K562 (cell line): Measurements from ENCODE around the gene ZNF791. TPM values are rescaled to one million over a fixed set of nuclear protein-coding genes. Genes with fewer than 3 reads are reported as not detected.

Experiments used
- ATAC-seq: fragments of 200-7000 bp; cut with Tn5 transposase; 3 replicates; pipeline ENCODE4 v1.9.1; 2020; ENCODE audit warnings: moderate library complexity
- BruUV-seq: library from RNA; stranded (reverse); fragments of 400-500 nt; replicated peaks from 2 replicates; lab custom pipeline; 2021; lab: Mats Ljungman, UMichigan
- CTCF ChIA-PET: fragments of 300-600 bp; formaldehyde crosslinking; extraction: SDS; loops from one replicate; lab custom pipeline; 2021; ENCODE audit warnings: low intra/inter-chr PET ratio; lab: Yijun Ruan, JAX
- POLR2A ChIA-PET: fragments of 300-600, 350-650 bp; sonication (Branson Sonifier 250); formaldehyde crosslinking; extraction: SDS; loops from one replicate; lab custom pipeline; 2021; ENCODE audit warnings: antibody characterized with exemption, inconsistent platforms; lab: Yijun Ruan, JAX
- DNase-seq, 4 experiments: peaks; one replicate each; pipeline versions ENCODE4 v3.0.0 to v3.0.0-alpha.2; 2011 to 2018; ENCODE audit warnings: low spot score in 3 of 4, mixed read lengths in 3 of 4; ENCODE audit errors: extremely low read depth in 1 of 4
- FAIRE-seq: peaks from 2 replicates; lab custom pipeline; 2011; peaks lifted over from hg19 to GRCh38; lab: Jason Lieb, UNC
- H2AFZ ChIP-seq: 2 replicates; pipeline ENCODE4 v1.6.0; 2011; ENCODE audit warnings: low read depth, low read length, control low read depth, inconsistent platforms
- H3K27ac ChIP-seq: fragments of 200-600 bp; 3 replicates; pipeline ENCODE4 v1.8.0; 2011; ENCODE audit warnings: low read depth, mild to moderate bottlenecking, control low read depth, inconsistent platforms, low read length, moderate library complexity, mixed read lengths; ENCODE audit errors: extremely low read depth
- H3K27me3 ChIP-seq, 2 experiments: fragments of 300-600 bp in 1 of 2; 2 replicates in 1 of 2; 3 replicates in 1 of 2; pipeline versions ENCODE4 v1.6.0 to v1.8.0; 2011; ENCODE audit warnings: inconsistent platforms in 2 of 2, low read length in 2 of 2, mild to moderate bottlenecking in 1 of 2, mixed read lengths in 1 of 2, moderate library complexity in 1 of 2; ENCODE audit not compliant: control insufficient read depth in 2 of 2, insufficient read depth in 2 of 2
- H3K36me3 ChIP-seq: fragments of 300-600 bp; 3 replicates; pipeline ENCODE4 v1.8.0; 2011; ENCODE audit warnings: mild to moderate bottlenecking, low read length, inconsistent platforms; ENCODE audit not compliant: control insufficient read depth, insufficient read depth
- H3K4me1 ChIP-seq, 2 experiments: fragments of 200-600 bp in 1 of 2; replicated peaks in 1 of 2; 2 replicates in 1 of 2; 3 replicates in 1 of 2; pipeline versions ENCODE4 v1.5.1 to v1.8.0; 2011; ENCODE audit warnings: inconsistent platforms in 2 of 2, low read length in 2 of 2, mild to moderate bottlenecking in 1 of 2, mixed read lengths in 1 of 2, moderate library complexity in 1 of 2; ENCODE audit not compliant: control insufficient read depth in 2 of 2, insufficient read depth in 2 of 2
- H3K4me2 ChIP-seq: 2 replicates; pipeline ENCODE4 v1.6.1; 2011; ENCODE audit warnings: low read length, control low read depth, inconsistent platforms, mixed read lengths; ENCODE audit not compliant: insufficient read depth
- H3K4me3 ChIP-seq: fragments of 200-600 bp; sonication (generic), shearing (Covaris generic); 2 replicates; pipeline ENCODE4 v1.5.1; 2016; ENCODE audit warnings: control low read depth, inconsistent platforms
- H3K79me2 ChIP-seq: fragments of 200-600 bp; 3 replicates; pipeline ENCODE4 v1.8.0; 2011; ENCODE audit warnings: low read length, inconsistent platforms; ENCODE audit not compliant: control insufficient read depth, insufficient read depth
- H3K9ac ChIP-seq, 2 experiments: 2 replicates each; pipeline versions ENCODE4 v1.6.0 to v1.6.1; 2011; ENCODE audit warnings: low read depth in 2 of 2, low read length in 2 of 2, control low read depth in 1 of 2, inconsistent platforms in 1 of 2, mild to moderate bottlenecking in 1 of 2, mixed read lengths in 1 of 2; ENCODE audit not compliant: insufficient read depth in 1 of 2
- H3K9me1 ChIP-seq: one replicate; pipeline ENCODE4 v1.6.0; 2011; ENCODE audit warnings: inconsistent platforms, mild to moderate bottlenecking, low read length, moderate library complexity; ENCODE audit not compliant: control insufficient read depth, insufficient read depth
- H3K9me3 ChIP-seq: replicated peaks from 2 replicates; pipeline ENCODE4 v1.5.1; 2011; ENCODE audit warnings: low read depth, low read length, inconsistent platforms; ENCODE audit not compliant: control insufficient read depth, insufficient read depth
- H4K20me1 ChIP-seq: replicated peaks from 2 replicates; pipeline ENCODE4 v1.6.1; 2011; ENCODE audit warnings: low read length, inconsistent platforms, mixed read lengths; ENCODE audit not compliant: control insufficient read depth, insufficient read depth
- ADNP ChIP-seq: fragments of 200-800 bp; sonication (Bioruptor generic); IDR thresholded peaks from 2 replicates; pipeline ENCODE4 v1.6.1; 2016; ENCODE audit warnings: missing genetic modification characterization, missing compliant biosample characterization
- CBX3 ChIP-seq, 2 experiments: IDR thresholded peaks; 1 replicate in 1 of 2; 2 replicates in 1 of 2; pipeline ENCODE4 v1.6.1; 2012; ENCODE audit warnings: inconsistent platforms in 2 of 2, low read length in 2 of 2, borderline replicate concordance in 1 of 2, control low read depth in 1 of 2
- CEBPB ChIP-seq: fragments of 450-650 bp; IDR thresholded peaks from 2 replicates; pipeline ENCODE4 v1.6.1; 2016; ENCODE audit warnings: missing genetic modification characterization, missing compliant biosample characterization
- DMBX1 ChIP-seq: fragments of 250-450 bp; sonication (Bioruptor Pico); IDR thresholded peaks from 2 replicates; pipeline ENCODE4 v1.8.0; 2022; ENCODE audit warnings: inconsistent platforms, mild to moderate bottlenecking, moderate library complexity, borderline replicate concordance
- IRF2 ChIP-seq: sonication (generic); formaldehyde crosslinking; IDR thresholded peaks from 2 replicates; pipeline ENCODE4 v1.8.1; 2022; ENCODE audit warnings: mild to moderate bottlenecking, missing genetic modification reagents
- MAFF ChIP-seq: IDR thresholded peaks from 2 replicates; pipeline ENCODE4 v1.6.1; 2012; ENCODE audit warnings: low read length, improper control_type of control experiment
- NR2C2 ChIP-seq, 2 experiments: fragments of 200-800 bp in 1 of 2; sonication (Bioruptor generic) in 1 of 2; sonication (generic) in 1 of 2; formaldehyde crosslinking in 1 of 2; IDR thresholded peaks; 2 replicates each; pipeline versions ENCODE4 v1.6.1 to v1.8.0; 2016 to 2022; ENCODE audit warnings: mild to moderate bottlenecking in 1 of 2, missing compliant biosample characterization in 1 of 2, missing genetic modification characterization in 1 of 2, missing genetic modification reagents in 1 of 2
- PHB ChIP-seq: fragments of 250-450 bp; sonication (Bioruptor Pico); IDR thresholded peaks from 2 replicates; pipeline ENCODE4 v1.5.0; 2021
- STAT5A ChIP-seq: IDR thresholded peaks from 2 replicates; pipeline ENCODE4 v1.6.1; 2012; ENCODE audit warnings: low read length, inconsistent platforms, borderline replicate concordance
- TBL1XR1 ChIP-seq, 2 experiments: IDR thresholded peaks; 2 replicates each; pipeline ENCODE4 v1.6.1; 2012; ENCODE audit warnings: improper control_type of control experiment in 2 of 2, low read length in 2 of 2, mild to moderate bottlenecking in 1 of 2
- ZBTB40 ChIP-seq, 2 experiments: fragments of 450-650 bp in 1 of 2; sonication (generic) in 1 of 2; formaldehyde crosslinking in 1 of 2; IDR thresholded peaks; 2 replicates each; pipeline versions ENCODE4 v1.7.1 to v1.9.0; 2016 to 2022; ENCODE audit warnings: inconsistent platforms in 1 of 2, mild to moderate bottlenecking in 1 of 2, missing genetic modification reagents in 1 of 2
- ZBTB43 ChIP-seq: sonication (generic); formaldehyde crosslinking; IDR thresholded peaks from 2 replicates; pipeline ENCODE4 v1.8.0; 2023; ENCODE audit warnings: mild to moderate bottlenecking, missing genetic modification reagents
- ZNF778 ChIP-seq: fragments of 450-650 bp; formaldehyde crosslinking; IDR thresholded peaks from 2 replicates; pipeline ENCODE4 v1.4.0; 2020; ENCODE audit warnings: mild to moderate bottlenecking, moderate library complexity
- WGBS: fragments of 100-300 bp; shearing (Covaris generic); methylation state at CpG from one replicate; pipeline ENCODE4 v1.1.6; 2016; ENCODE audit warnings: low coverage, mixed read lengths; ENCODE audit not compliant: insufficient coverage; ENCODE audit errors: missing lambda C conversion rate; 5-methylcytosine and 5-hydroxymethylcytosine counted together
- in situ Hi-C: fragments of 300-500 bp; cut with MboI; formaldehyde crosslinking; loops from 4 replicates; pipeline ENCODE4 v1.15.0; 2018; ENCODE audit warnings: inconsistent platforms, mixed read lengths
- intact Hi-C: fragments of 100-400 bp; cut with micrococcal nuclease; formaldehyde crosslinking; loops from 2 replicates; pipeline ENCODE4 v1.14.2; 2022
- polyA plus RNA-seq, 8 experiments: library from polyadenylated mRNA; depleted of rRNA in 4 of 8; stranded (reverse) in 5 of 8; unstranded in 3 of 8; fragments of >200 nt; fragmentation: Nextera tagmentation in 2 of 8; fragmentation: Illumina TruSeq in 1 of 8; extraction: Ambion mirVana in 2 of 8; extraction: Trizol in 1 of 8; gene quantifications; 2 replicates each; pipeline versions ENCODE4 v1.2.1 to v1.2.3, GENCODE V29; 2011 to 2014; ENCODE audit warnings: inconsistent platforms in 1 of 8, missing spikeins in 1 of 8
- total RNA-seq, 7 experiments: library from RNA; depleted of rRNA in 6 of 7; stranded (reverse); fragments of >200 nt in 6 of 7; fragmentation: Illumina TruSeq in 2 of 7; extraction: Trizol in 2 of 7; gene quantifications; 2 replicates each; pipeline versions ENCODE4 v1.2.1 to v1.2.3, GENCODE V29; 2011 to 2021; ENCODE audit warnings: low replicate concordance in 1 of 7

The ZNF791 gene
- total and polyA plus RNA-seq, 9 of the 15 experiments (the other 6 are each of a cell fraction or from before 2014, with no cell fraction given) = 7.8 to 22.7 (median 13.1) TPM

GRCh38 chr19:12660980-12661379 lies 50.3 kb downstream of the ZNF791 start:
- Histone ChIP-seq H3K79me2 (peaks cover under 1% of the 10 kb centered on the region; the same call in 1 of the 3 replicates), H3K36me3 (peaks cover 36% of the 10 kb centered on the region; the same call in 2 of the 3 replicates), H3K9me1 (no peaks in the 10 kb centered on the region), H3K9me3 (0 out of 2 replicates have a peak, but pooled peaks cover 1% of the 10 kb centered on the region), H4K20me1 (no peaks in the 10 kb centered on the region), H3K4me2 (no peak overlapping the region), H3K27ac (no peak overlapping the region), H2AFZ (no peak overlapping the region), H3K4me1 (peaks cover 0 to 17% of the 10 kb centered on the region in 2 experiments; a peak in 3 of 5 replicates), H3K27me3 (no peaks in the 10 kb centered on the region), H3K4me3 (no peak overlapping the region), H3K9ac (no peak overlapping the region)
- 85% methylated on average over 12 of the region's 12 CpGs for WGBS
- ChIA-PET CTCF (no interaction called here), POLR2A (interaction anchor here (0.5 kb wide), 1 partner anchor 20 kb away, joined by 5 read pairs; no protein-coding TSS in a partner anchor)
- no peak for ATAC-seq
- in situ Hi-C loops = no loop called here
- intact Hi-C loops = no loop called here
- DNase-seq = no peak
- BruUV-seq = no TSS peak
- no peak for FAIRE-seq
- TF ChIP-seq ZBTB40 (IDR thresholded peaks at IDR 0.05) = no peak
- no peak for TF ChIP-seq ZBTB40 (CRISPR knock-in tag; IDR thresholded peaks at IDR 0.05)
- TF ChIP-seq TBL1XR1 (IDR thresholded peaks at IDR 0.05; ENCODE audit: low read length in 2 of 2) = no peak
- TF ChIP-seq MAFF = no peak
- TF ChIP-seq PHB = no peak
- TF ChIP-seq IRF2 = no peak
- TF ChIP-seq ZBTB43 (CRISPR knock-in tag) = no peak
- no peak for TF ChIP-seq ADNP (tag)
- TF ChIP-seq NR2C2 (CRISPR knock-in tag; IDR thresholded peaks at IDR 0.05) = no peak
- no peak for TF ChIP-seq NR2C2 (tag; IDR thresholded peaks at IDR 0.05)
- no peak for TF ChIP-seq STAT5A
- TF ChIP-seq ZNF778 (CRISPR knock-in tag) = no peak
- TF ChIP-seq DMBX1 (CRISPR knock-in tag) = no peak
- TF ChIP-seq CEBPB (tag) = no peak
- no peak for TF ChIP-seq CBX3 (IDR thresholded peaks at IDR 0.05; ENCODE audit: borderline replicate concordance in 1 of 2, low read length in 2 of 2)
